ENCODE measurements around the gene ILF2. TPM values are rescaled to one million over a fixed set of nuclear protein-coding genes. Genes with fewer than 3 reads are reported as not detected.
A peak's percentile ranks its signal among the peaks of the same experiment; 100 is the strongest.

The ILF2 gene
- total RNA-seq, 1 donor from 2014 or later, result 474 TPM

- Mint-ChIP-seq H3K4me1 (peaks cover 17% of the 10 kb centered on the region), H3K9me3 (no peaks in the 10 kb centered on the region), H3K27ac (peak overlapping the region; percentile 25), H3K4me3 (no peak overlapping the region), H3K36me3 (no peaks in the 10 kb centered on the region), H3K27me3 (ENCODE audit: insufficient read depth, low read depth) (peaks cover 2% of the 10 kb centered on the region)
- Histone ChIP-seq H4K20me1 (ENCODE audit: low read depth) (no peaks in the 10 kb centered on the region), H2AFZ (replicated peaks) (peak overlapping the region; percentile 95), H3K9me3 (ENCODE audit: low read depth) (no peaks in the 10 kb centered on the region), H3K27ac (no peak overlapping the region), H3K36me3 (no peaks in the 10 kb centered on the region), H3K4me3 (no peak overlapping the region), H3K4me1 (peaks cover 19% of the 10 kb centered on the region), H3K9ac (no peak overlapping the region), H3F3A (ENCODE audit: low read depth) (peaks cover 9% of the 10 kb centered on the region), H3K27me3 (no peaks in the 10 kb centered on the region), H3K4me2 (peak overlapping the region; percentile 27), H3K79me2 (ENCODE audit: low read depth) (no peaks in the 10 kb centered on the region)
- TF ChIP-seq EZH2phosphoT487 (IDR thresholded peaks at IDR 0.05) (no peak), CTCF (IDR thresholded peaks at IDR 0.05) (no peak), EZH2 (IDR thresholded peaks at IDR 0.05) (no peak)
- DNase-seq (ENCODE audit: low spot score), result no peak
Measured at GRCh38 chr1:153698020-153698922, 27.5 kb upstream of the ILF2 start.

GRCh38 chr1:153697191-153698019 lies 26.6 kb upstream of the ILF2 start:
- Histone ChIP-seq H3K79me2 (ENCODE audit: low read depth) (no peaks in the 10 kb centered on the region), H3K27ac (no peak overlapping the region), H3K36me3 (no peaks in the 10 kb centered on the region), H2AFZ (replicated peaks) (peak overlapping the region; percentile 95), H3K9me3 (ENCODE audit: low read depth) (no peaks in the 10 kb centered on the region), H3K4me1 (peaks cover 19% of the 10 kb centered on the region), H3K9ac (no peak overlapping the region), H3K27me3 (no peaks in the 10 kb centered on the region), H3K4me2 (no peak overlapping the region), H4K20me1 (ENCODE audit: low read depth) (no peaks in the 10 kb centered on the region), H3F3A (ENCODE audit: low read depth) (peaks cover 9% of the 10 kb centered on the region), H3K4me3 (no peak overlapping the region)
- Mint-ChIP-seq H3K4me1 (peaks cover 17% of the 10 kb centered on the region), H3K27ac (peak overlapping the region; percentile 25), H3K27me3 (ENCODE audit: insufficient read depth, low read depth) (peaks cover 2% of the 10 kb centered on the region), H3K4me3 (no peak overlapping the region), H3K9me3 (no peaks in the 10 kb centered on the region), H3K36me3 (no peaks in the 10 kb centered on the region)
- TF ChIP-seq CTCF (IDR thresholded peaks at IDR 0.05) (no peak), EZH2phosphoT487 (IDR thresholded peaks at IDR 0.05) (no peak), EZH2 (IDR thresholded peaks at IDR 0.05) (no peak)
- DNase-seq (ENCODE audit: low spot score), result peak; percentile 21

GRCh38 chr1:153696741-153697140 lies 25.9 kb upstream of the ILF2 start:
- Histone ChIP-seq H3F3A (ENCODE audit: low read depth) (peaks cover 9% of the 10 kb centered on the region), H3K9ac (no peak overlapping the region), H3K27me3 (no peaks in the 10 kb centered on the region), H3K79me2 (ENCODE audit: low read depth) (no peaks in the 10 kb centered on the region), H3K9me3 (ENCODE audit: low read depth) (no peaks in the 10 kb centered on the region), H3K4me2 (no peak overlapping the region), H3K4me3 (no peak overlapping the region), H3K36me3 (no peaks in the 10 kb centered on the region), H4K20me1 (ENCODE audit: low read depth) (no peaks in the 10 kb centered on the region), H3K27ac (no peak overlapping the region), H3K4me1 (peaks cover 19% of the 10 kb centered on the region), H2AFZ (replicated peaks) (peak overlapping the region; percentile 95)
- Mint-ChIP-seq H3K9me3 (no peaks in the 10 kb centered on the region), H3K4me1 (peaks cover 17% of the 10 kb centered on the region), H3K36me3 (no peaks in the 10 kb centered on the region), H3K27me3 (ENCODE audit: insufficient read depth, low read depth) (peaks cover 2% of the 10 kb centered on the region), H3K4me3 (no peak overlapping the region), H3K27ac (peak overlapping the region; percentile 58)
- no peak for TF ChIP-seq EZH2 (IDR thresholded peaks at IDR 0.05)
- TF ChIP-seq EZH2phosphoT487 (IDR thresholded peaks at IDR 0.05), result no peak
- no peak for TF ChIP-seq CTCF (IDR thresholded peaks at IDR 0.05)
- no peak for DNase-seq (ENCODE audit: low spot score)
